Measurements from ENCODE around the gene PPP1R12C.
"Not testable (repeated sequence)": the region's sequence is repeated elsewhere in the genome, so short reads cannot be mapped to it uniquely, and the experiment has no call there.

The PPP1R12C gene

DNA sequence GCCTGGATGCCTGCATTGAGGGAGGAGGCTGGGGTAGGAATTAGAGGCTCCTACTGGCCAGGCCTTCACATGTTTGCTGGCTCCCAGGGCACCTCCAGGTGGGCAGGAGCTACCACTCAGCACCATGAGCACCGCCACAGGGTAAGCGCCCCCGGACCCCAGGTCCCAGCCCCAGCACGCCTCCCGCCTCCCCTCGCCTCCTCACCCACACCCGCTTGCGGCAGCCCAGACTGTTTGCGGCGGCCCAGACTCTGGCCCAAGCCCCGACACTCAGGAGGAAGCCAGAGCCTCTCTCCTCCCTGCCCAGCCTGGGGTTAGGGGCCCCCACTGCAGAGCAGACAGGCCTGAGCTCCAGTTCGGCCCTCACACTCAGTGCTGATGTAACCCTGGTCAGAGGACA, 41.1 kb downstream of the PPP1R12C start:
- no peak for DNase-seq (ENCODE audit: low read depth, low spot score)

- DNase-seq (ENCODE audit: low read depth, low spot score) = no peak
Observed at GRCh38 chr19:55075371-55075998, 42.0 kb downstream of the PPP1R12C start, which contains the start of gene EPS8L1. EPS8L1 (plus strand) TSS chr19:55075869; CDS start chr19:55076445, 576 bp downstream.

- DNase-seq (ENCODE audit: low read depth, low spot score) = no peak
Observed at GRCh38 chr19:55071913-55072312, 45.5 kb downstream of the PPP1R12C start.

DNA sequence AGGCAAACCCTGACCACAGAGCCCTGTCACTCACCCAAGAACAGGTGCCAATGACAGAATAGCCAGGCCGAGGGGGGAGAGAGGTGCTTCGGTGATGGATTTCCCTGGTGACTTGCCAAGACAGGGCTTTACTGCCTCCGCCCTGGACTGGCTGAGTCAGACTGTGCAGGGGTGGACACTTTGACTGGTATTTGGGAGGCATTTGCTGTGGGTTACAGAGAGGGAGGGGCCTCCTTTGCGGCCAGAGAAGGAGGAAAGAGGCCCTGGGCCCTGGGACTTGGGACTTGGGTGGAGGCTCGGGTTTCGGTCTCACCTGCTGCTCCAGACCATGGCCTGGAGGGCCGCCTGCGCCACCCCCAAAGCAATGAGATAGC, 46.3 kb downstream of the PPP1R12C start:
- DNase-seq (ENCODE audit: low read depth, low spot score) = no peak

DNA sequence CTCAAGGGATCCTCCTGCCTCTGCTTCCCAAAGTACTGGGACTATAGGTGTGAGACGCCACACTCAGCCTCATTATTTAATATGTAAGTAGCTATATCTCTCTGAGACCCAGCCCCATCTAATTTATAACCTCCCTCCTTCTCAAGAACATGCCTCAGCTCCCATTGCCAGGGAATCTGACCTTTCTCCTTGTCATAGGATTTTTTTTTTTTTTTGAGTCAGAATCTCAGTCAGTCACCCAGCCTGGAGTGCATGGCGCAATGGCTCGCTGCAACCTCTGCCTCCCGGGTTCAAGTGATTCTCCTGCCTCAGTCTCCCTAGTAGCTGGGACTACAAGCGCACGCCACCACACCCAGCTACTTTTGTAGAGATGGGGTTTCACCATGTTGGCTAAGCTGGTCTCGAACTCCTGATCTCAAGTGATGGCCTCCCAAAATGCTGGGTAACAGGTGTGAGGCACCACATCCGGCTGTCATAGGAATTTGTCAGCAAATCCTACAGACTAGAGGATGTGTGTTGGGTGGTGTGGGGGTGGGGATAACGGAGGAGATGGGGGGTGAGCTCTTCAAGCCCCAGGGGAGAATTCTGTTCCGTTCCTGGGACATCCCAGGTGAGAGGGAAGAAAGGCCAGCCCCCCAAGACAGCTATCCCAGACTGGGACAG, 46.8 kb downstream of the PPP1R12C start:
- DNase-seq (ENCODE audit: low read depth, low spot score) = no peak

GRCh38 chr19:55069865-55070197, 47.6 kb downstream of the PPP1R12C start:
- DNase-seq (ENCODE audit: low read depth, low spot score) = no peak

DNA sequence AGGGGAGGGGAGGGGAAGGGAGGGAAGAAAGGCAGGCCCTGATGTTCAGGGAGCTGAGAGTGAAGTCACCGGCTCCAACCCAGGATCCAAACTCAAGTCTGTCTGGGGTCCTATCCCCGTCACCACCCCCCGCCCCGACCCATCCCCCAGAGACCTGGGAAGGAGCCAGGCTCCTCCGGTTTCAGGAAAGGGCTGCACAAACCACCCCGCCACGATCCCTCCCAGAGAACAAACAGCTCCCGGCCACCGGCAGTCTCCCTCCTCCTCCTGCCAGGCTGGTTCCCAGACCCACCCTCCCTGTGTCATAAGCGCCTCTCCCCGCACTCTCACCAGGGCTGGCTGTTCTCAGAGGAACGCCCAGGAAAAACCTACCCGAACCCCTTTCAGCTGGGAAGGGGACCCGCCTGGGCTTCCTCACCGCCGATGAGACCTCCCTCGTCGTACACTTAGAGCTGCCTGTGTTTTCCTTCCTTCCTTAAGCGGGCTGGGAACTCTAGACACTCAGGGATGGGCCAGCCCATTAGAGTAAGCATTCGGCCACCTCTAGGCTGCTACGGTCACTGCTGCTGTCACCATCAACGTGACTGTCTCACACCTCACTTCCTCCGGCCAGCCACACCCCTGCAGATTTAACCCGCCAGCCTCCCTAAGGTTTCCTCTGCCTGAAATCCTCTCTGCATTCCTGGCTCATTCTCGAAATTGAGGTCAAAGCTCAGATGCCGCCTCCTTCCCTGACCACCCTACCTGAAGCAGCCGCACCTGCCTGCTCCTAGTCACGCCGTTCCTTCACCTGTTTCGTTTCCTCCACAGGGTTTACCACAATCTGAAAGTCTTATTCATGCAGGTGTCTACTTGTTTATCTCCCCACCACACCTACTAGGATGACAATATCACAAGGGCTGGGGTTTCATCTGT, 48.2 kb downstream of the PPP1R12C start:
- no peak for DNase-seq (ENCODE audit: low read depth, low spot score)

- no peak for DNase-seq (ENCODE audit: low read depth, low spot score)
Observed at GRCh38 chr19:55067869-55068268, 49.6 kb downstream of the PPP1R12C start.

- DNase-seq (ENCODE audit: low read depth, low spot score) = no peak
Observed at GRCh38 chr19:55066107-55066709, 51.2 kb downstream of the PPP1R12C start.

DNA sequence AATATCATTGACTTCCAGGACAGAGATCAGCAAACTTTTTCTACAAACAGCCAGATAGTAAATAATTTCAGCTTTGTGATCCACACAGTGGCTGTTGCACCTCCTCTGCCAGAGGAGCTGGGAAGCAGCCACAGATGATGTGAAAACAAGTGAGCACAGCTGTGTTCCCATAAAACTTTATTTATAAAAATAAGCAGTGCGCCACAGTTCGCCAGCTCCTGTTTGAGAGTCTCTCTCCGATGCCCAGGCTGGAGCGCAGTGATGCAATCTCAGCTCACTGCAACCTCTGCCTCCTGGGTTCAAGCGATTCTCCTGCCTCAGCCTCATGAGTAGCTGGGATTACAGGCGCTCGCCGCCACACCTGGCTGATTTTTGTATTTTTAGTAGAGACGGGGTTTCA, 51.9 kb downstream of the PPP1R12C start:
- not testable (repeated sequence) for DNase-seq (ENCODE audit: low read depth, low spot score)

- no peak for DNase-seq (ENCODE audit: low read depth, low spot score)
Observed at GRCh38 chr19:55063492-55063843, 54.0 kb downstream of the PPP1R12C start.

- DNase-seq (ENCODE audit: low read depth, low spot score) = peak; percentile 82
Observed at GRCh38 chr19:55062735-55063491, 54.5 kb downstream of the PPP1R12C start, which contains the start of gene RDH13. RDH13 (minus strand) TSS chr19:55063148; CDS start chr19:55063032, 116 bp downstream.

DNA sequence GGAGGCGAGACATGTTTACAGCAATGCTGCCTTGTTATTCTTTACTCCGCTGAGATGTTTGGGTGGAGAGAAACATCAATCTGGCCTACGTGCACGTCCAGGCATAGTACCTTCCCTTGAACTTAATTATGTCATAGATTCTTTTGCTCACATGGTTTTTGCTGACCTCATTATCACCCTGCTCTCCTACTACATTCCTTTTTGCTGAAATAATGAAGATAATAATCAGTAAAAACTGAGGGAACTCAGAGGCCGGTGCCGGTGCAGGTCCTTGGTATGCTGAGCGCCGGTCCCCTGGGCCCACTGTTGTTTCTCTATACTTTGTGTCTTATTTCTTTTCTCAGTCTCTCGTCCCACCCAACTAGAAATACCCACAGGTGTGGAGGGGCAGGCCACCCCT, 57.1 kb downstream of the PPP1R12C start:
- DNase-seq (ENCODE audit: low read depth, low spot score) = not testable (repeated sequence)

DNA sequence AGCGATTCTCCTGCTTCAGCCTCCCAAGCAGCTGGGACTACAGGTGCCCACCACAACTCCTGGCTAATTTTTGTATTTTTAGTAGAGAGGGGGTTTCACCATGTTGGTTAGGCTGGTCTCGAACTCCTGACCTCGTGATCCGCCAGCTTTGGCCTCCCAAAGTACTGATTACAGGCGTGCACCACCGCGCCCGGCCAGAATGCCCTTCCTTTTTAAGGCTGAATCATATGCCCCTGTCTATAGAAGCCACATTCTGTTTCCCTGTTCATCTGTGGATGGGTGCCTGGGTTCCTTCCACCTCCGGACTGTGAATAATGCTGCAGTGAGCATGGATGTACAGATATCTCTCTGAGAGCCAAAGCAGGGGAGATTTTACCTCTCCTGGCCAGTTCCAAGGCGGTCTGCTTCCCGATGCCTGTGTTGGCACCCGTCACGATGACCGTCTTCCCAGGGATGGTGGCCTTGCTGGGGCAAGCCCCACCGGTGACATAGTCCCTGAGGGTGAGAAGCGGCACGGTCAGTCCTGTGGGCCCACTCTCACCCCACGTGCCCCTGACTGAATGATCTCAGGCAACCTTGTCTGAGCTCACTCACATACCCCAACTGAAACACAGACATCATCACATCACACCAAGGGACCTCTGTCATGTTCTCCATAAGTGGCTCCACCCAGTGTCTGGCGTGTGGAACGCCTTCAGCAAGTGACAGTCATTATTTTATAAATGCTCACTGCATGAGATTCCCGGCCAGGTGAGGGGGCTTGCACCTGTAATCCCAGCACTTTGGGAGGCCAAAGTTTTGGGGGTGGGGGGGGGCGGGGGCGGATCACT, 58.4 kb downstream of the PPP1R12C start:
- no peak for DNase-seq (ENCODE audit: low read depth, low spot score)

DNA sequence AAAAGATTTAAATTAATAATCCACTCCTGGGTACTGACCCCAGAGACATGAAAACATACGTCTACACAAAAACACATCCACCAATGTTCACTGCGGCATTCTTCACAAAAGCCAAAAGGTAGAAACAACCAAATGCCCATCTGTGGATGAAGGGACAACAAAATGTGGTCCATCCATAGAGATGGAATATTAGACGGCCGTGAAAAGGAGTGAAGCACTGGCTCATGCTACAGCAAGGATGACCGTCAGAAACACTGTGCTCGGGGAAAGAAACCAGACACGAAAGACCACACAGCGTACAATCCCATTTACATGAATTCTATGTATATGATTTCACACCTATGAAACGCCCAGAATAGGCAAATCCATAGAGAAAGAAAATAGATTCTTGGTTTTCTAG, 60.6 kb downstream of the PPP1R12C start:
- no peak for DNase-seq (ENCODE audit: low read depth, low spot score)

DNA sequence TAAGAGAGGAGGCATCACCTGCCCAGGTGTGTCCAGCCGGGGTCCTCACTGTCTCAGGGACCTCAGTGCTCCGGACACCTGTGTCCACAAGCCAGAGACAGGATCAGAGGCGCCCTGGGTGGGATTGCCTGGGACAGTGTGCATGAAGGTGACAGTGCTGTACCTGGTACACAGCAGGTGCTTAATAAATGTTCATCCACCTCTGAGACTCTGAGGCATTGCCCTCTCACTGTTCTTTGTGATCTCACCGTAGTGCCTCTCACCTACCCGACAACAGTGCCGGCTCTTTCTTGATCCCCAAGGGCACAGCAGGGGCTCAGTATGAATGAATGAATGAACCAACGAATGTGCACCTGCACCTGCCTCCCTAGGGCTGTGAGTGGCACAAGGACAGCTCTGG, 63.7 kb downstream of the PPP1R12C start:
- no peak for DNase-seq (ENCODE audit: low read depth, low spot score)

GRCh38 chr19:55050749-55051532, 66.5 kb downstream of the PPP1R12C start:
- no peak for DNase-seq (ENCODE audit: low read depth, low spot score)

- DNase-seq (ENCODE audit: low read depth, low spot score) = no peak
Observed at GRCh38 chr19:55048446-55048845, 69.0 kb downstream of the PPP1R12C start.

GRCh38 chr19:55047951-55048350, 69.5 kb downstream of the PPP1R12C start:
- DNase-seq (ENCODE audit: low read depth, low spot score) = no peak

Measured in brain pericyte (primary cell).